HG02642 (cell line): ENCODE data around the gene MYH9.

Experiments
- ATAC-seq: cut with Tn5 transposase; IDR thresholded peaks from one replicate; pipeline ENCODE4 v1.9.1; 2021; ENCODE audit warnings: mild to moderate bottlenecking; ENCODE audit not compliant: unreplicated experiment, poor library complexity

Gene MYH9

GRCh38 chr22:36237462-36238372 lies 150.1 kb downstream of the MYH9 start:
- no peak for ATAC-seq

GRCh38 chr22:36236388-36237319 lies 151.1 kb downstream of the MYH9 start:
- no peak for ATAC-seq

- no peak for ATAC-seq
These were observed 152.2 kb downstream of the MYH9 start for GRCh38 chr22:36235585-36235984.

GRCh38 chr22:36234919-36235318 lies 152.8 kb downstream of the MYH9 start:
- no peak for ATAC-seq

GRCh38 chr22:36234213-36234612 lies 153.6 kb downstream of the MYH9 start:
- ATAC-seq: no peak

- no peak for ATAC-seq
These were observed 154.0 kb downstream of the MYH9 start for GRCh38 chr22:36233796-36234195.

GRCh38 chr22:36232715-36233401 lies 154.9 kb downstream of the MYH9 start:
- no peak for ATAC-seq
